SK-MEL-5 (cell line): ENCODE results near the gene CCDC194. TPM values are rescaled to one million over a fixed set of nuclear protein-coding genes. Genes with fewer than 3 reads are reported as not detected.

Experiments
- DNase-seq: peaks from one replicate; pipeline ENCODE4 v3.0.0-alpha.2; 2016; ENCODE audit warnings: low read depth, low spot score
- in situ Hi-C: cut with HindIII; loops from 2 replicates; pipeline ENCODE4 v1.10.0; 2016; ENCODE audit warnings: low sequenced_read_pairs, high pct_unique_total_duplicates, low pct_unique_long_range_greater_than_20kb
- total RNA-seq: library from RNA; depleted of rRNA; stranded (reverse); fragments of >200 nt; shearing (Covaris generic); gene quantifications from 2 replicates; pipeline ENCODE4 v1.2.3, GENCODE V29; 2014

CCDC194 gene
- total RNA-seq, 1 experiment from 2014 or later: not detected

DNA sequence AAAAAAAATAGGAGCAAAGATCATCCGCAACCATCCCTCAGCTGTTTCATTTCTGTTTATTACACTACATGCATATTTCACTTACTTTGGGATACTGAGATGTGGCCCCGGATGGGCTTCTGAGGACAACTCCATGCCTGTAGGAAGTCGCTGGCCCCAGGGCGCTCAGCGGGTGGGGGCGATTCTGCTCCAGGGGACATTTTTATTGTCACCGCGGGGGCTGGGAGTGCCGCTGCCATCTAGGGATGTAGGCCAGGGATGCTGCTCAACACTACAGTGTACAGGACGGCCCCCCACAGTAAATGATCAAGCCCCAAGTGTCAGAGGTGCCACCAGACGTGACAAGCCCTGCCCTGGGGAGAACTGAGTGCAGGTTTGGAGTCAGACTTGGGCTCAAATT, 17.8 kb upstream of the CCDC194 start:
- in situ Hi-C loops: no loop called here
- no peak for DNase-seq

DNA sequence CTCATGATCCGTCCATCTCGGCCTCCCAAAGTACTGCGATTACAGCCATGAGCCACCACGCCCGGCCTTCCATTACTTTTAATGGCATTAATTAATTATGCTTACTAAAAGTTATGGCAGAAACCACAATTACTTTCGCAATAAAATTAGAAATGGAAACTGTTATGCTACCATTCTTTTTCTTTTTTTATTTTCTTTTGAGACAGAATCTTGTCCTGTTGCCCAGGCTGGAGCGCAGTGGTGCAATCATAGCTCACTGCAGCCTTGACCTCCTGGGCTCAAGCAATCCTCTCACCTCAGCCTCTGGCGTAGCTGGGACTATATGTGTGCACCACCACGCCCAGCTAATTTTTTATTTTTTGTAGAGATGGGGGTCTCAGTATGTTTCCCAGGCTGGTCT, 16.0 kb upstream of the CCDC194 start:
- in situ Hi-C loops: no loop called here
- no peak for DNase-seq

DNA sequence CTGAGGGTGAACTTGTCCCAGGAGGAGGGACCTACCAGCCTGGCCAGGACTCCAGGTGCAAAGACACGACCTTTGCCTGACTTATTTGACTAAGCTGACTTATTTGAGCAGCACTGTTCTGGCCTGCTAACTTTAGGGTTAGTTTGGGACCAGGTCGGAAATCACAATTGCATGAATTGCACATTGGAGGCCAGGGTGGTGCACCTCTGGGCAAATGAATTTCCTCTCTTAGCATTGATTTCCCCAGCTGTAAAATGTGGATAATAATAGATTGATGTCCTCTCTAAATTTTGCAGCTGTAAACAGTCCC, 12.8 kb upstream of the CCDC194 start:
- in situ Hi-C loops: no loop called here
- DNase-seq: no peak

DNA sequence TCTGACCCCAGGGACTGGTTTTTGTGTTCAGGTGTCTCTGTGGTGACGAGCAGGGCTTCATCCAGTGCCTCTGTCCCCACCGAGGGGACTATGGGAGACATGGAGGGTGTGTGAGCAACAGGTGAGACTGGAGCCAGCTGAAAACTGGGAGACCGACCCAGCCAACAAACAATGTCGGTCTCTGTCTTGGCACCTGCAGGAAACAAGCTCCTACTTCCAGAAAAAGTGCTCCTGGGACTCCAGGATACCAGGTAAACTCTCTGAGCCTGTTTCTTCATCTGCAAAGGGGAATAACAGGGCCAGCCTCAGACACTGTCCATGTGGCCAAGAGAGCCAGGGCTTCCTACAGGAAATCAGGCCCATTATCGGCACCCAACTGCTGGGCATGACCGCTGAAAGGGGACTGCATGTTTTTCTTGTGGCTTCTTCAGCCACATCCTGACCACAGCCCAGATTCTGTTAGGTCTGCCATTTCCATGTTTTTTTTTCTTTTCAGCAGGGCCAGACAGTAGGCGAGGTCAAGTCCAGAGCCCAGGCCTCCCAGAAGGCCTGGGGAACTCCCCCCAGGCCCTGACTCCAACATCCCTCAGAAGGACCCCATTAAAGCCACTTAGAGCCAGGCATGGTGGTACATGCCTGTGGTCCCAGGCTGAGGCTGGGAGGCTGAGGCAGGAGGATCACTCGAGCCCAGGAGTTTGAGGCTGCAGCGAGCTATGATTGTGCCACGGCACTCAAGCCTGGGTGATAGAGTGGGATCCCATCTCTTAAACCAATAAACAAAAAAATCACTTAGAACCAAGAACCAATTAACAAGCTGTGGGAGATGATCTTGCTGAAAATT, 12.3 kb upstream of the CCDC194 start:
- in situ Hi-C loops: no loop called here
- DNase-seq: no peak

DNA sequence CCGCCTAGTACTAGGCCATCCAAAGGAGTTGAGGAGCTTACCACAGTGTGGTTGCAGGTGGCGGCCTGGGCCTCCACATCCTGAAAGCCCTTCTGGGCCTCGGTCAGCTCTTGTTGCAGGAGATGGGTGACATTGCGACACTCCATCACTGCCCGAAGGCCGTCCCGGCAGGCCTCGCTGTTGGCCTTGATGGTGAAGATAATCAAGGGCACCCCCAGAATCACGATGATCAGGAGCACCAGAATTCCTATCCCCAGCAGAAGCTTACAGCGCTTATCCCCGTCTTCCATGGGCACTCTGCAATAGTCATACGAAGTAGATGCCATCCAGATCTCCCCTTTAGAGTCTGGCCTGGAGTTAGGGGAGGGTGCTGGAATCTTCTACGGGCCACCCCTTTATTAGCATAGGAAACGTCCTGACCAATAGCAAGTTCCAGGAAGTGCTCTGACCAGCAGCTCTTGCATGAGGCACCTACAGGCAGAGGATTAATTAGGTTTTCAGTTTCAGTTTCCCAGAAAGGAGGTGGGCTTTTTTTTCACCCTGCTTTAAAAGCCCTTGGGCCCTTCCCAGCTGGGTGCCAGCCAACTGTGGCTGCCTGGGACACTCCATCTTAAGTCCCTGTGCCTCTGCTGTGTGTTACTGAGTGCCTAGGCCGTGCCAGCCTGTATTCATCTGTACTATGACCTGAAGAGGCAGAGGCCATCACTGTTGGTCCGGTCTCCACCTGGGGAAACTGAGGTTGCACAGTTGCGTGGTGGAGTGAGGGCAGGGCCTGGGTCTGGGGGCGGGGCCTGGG, 11.5 kb upstream of the CCDC194 start, which contains the start of gene BST2:
TSS of gene BST2 (minus strand) at position 381 of the 796 bp plus-strand sequence. CDS start at position 326, 55 bp downstream.
- in situ Hi-C loops: no loop called here
- peak; percentile 32 for DNase-seq

DNA sequence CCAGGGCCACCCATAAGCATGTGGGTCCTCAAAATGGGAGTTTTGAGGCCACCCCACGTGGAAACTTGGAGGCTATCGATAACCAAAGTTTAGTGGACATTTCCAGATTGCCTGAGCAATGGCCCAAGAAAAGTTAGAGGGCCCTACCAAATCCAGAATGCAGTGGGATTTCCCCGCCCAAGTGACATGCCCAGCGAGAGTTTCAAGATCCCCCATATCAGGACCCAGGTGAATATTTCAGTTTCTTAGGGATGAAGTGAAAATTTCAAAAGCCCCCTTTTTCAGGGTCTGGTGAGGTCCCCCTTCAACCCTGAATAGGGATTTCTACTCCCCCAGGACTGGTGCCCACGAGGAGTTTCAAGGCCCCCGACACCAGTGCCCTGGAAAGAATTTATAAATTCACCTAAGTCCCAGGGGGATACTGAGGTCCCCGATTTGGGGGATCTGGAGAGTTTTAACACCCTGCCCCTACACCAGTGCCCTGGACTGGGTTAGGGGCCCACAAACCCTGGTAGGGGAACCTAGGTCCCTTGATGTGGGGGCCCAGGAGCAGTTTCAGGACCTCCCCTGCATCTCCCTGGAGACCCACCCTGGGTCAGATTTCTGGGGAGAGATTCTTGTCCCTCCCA, 10.7 kb upstream of the CCDC194 start:
- no peak for DNase-seq
- in situ Hi-C loops: no loop called here

DNA sequence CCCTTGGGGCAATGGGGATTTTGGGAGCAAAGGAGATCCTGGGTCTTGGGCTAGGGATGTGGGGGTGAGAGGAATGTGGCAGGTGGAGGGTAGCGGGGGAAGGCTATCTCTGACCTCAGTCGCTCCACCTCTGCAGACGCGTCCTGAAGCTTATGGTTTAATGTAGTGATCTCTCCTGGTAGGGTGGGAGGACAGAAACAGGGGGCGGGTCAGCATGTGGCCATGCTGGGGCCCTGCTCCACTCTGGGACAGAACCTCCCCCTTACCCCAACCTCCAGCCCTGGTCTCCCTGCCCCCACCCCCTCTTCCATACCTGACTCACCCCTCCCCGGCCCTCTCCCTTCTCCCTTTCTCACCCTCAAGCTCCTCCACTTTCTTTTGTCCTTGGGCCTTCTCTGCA, 10.0 kb upstream of the CCDC194 start:
- in situ Hi-C loops: no loop called here
- no peak for DNase-seq

DNA sequence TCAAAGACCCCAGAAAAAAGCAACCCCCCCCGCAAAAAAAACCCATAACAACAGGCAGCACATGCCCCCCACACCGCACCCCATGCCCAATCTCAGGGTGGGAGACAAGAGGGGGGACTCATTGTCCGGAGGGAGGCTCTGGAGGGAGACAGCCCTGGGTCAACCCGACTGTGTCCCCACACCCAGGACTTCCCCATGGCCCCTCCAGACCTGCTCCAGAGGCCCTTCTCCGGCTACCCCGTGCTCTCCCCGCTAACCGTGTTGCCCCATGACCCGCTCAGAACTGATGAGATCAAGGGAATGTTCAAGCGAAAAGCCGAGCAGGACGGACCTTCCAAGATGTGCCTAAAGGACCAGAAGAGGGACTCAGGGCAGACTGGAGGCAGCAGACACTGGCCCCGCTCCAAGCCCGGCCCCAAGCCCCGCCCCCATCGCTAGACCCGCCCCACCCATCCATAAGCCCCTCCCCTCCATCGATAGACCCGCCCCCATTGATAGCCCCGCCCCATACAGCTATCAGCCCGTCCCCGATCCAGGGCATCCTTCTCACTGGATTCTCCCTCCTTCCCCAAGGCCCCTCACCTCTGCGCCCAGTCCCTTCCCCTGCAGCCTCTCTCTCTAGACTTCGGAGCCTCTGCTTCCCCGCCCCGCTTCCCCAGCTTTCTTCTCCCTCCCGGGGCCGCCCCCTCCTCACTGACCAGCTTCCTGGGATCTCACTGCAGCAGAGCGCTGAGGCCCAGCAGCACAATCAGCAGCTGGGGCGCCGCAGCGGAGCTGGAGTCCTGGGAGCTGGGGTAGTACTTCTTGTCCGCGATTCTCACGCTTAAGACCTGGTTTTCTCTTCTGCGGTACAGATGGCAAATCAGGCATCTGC, 9.2 kb upstream of the CCDC194 start:
- DNase-seq: no peak
- in situ Hi-C loops: no loop called here

DNA sequence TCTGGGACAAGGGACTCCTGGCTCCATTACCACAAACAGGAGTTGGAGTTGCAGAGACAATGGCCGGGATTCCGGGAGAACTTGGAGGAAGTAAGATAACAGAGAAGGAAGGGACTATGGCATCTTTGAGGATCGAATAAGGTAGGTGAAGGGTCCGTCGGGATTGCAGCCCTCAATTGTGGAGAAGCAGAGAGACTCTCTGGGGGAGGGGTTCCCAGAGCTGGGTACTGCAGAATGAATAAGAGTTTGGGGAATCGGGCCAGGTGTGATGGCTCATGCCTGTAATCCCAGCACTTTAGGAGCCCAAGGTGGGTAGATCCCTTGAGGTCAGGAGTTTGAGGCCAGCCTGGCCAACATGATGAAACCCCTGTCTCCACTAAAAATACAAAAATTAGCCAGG, 7.6 kb upstream of the CCDC194 start:
- DNase-seq: no peak
- in situ Hi-C loops: no loop called here

DNA sequence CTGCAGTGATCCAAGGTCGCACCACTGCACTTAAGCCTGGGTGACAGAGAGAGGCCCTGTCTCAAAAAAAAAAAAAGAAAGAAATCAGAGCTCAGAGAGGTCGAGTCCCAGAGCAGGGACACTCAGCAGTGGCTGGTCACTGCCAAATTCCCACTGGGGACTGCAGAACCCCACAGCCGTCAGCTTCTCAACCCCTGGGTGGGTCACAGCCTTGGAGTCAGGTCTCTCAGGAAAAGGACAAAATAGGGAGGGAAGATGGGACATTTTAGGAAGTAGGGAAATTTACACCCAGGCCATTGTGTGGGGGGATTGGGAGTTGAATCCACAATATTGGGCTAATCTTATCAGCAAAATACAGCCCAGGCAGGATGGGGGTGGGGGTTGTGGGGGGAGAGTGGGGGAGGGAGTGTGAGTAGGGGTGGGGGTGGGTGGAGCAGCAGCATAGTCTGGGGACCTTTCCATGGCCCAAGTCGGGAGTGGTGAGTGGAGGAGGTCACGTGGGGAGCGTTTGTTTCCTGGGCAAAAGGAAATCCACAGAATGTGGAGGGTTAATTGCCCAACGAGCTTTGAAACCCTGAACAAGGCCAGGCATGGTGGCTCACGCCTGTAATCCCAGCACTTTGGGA, 5.0 kb upstream of the CCDC194 start:
- no peak for DNase-seq
- in situ Hi-C loops: no loop called here

DNA sequence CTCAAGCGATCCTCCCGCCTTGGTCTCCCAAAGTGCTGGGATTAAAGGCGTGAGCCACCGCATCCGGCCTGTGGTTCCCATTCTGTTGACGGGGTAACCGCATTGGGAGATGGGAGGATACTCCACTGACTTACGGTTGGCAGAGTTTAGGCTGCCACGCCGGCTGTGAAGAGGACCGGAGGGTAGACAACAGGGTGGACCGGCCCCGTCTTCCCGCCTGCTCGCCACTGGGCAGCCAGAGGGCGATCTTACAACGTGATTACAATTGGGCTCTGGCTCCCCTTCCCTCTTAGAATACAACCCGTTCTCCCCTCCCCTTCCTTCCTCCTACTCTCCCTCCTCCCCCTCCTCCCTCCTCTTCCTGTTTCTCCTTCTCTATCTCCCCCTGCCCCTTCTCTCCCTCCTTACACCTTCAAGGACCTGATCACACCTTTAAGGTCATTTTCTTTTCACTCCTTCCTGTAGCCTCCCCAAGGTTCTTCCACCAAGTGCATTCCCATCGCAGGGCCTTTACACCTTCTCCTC, 957 bp upstream of the CCDC194 start:
- in situ Hi-C loops: no loop called here
- peak; percentile 78 for DNase-seq

DNA sequence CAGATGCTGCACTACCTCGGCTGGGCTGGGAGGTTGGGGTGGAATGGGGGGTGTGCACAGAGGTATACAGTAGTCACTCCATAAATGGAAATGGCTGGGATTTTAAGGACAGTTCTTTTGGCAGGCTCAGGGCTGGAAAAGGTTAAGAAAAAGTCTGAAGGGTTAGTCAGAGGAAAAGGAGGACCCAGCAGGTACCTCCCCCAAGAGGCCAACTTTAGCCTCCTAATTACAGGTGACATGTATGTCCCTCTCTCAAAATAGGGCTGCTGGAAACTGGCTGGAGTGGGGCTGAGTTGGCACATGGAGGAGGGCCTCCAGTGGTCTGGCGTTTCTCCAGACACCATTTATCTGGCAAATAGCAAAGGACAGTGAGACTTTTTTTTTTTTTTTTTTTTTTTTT, 994 bp downstream of the CCDC194 start:
- DNase-seq: no peak
- in situ Hi-C loops: no loop called here

DNA sequence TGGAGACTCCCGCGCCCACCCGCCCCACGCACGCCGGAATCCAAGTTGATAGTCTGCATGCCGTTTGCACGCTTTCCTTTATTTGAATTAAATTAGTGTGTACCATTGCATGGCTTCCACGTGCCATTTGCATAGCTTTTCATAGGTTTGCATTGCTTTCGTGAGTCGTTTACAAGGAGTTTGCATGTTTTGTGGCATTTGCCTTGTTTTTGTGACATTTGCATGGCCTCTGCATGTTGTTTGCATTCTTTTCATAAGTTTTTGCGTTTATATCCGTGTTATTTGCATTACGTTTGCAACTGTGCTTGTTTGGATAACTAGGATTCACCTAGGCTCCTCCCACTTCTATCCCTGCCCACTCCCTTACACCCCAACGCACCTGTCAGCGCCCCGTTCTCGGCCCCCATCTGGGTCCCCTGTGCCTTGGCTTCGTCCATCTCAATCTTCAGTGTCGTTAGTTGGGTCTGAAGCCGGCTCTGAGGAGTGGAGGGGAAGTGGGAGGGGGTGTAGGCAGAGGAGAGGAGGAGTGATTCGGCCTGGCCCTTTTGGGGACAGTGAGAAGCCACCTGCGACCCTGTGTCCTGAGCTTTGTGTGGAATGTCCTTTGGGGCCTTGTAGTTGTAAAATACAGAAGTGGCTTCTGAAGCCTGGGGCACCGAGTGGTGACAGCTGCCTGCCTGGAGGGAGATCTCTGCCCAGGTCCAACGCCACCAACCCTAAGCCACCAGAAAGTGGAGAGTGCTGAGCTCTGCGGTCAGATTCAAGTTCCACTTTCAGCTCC, 2.4 kb downstream of the CCDC194 start:
- no peak for DNase-seq
- in situ Hi-C loops: no loop called here

DNA sequence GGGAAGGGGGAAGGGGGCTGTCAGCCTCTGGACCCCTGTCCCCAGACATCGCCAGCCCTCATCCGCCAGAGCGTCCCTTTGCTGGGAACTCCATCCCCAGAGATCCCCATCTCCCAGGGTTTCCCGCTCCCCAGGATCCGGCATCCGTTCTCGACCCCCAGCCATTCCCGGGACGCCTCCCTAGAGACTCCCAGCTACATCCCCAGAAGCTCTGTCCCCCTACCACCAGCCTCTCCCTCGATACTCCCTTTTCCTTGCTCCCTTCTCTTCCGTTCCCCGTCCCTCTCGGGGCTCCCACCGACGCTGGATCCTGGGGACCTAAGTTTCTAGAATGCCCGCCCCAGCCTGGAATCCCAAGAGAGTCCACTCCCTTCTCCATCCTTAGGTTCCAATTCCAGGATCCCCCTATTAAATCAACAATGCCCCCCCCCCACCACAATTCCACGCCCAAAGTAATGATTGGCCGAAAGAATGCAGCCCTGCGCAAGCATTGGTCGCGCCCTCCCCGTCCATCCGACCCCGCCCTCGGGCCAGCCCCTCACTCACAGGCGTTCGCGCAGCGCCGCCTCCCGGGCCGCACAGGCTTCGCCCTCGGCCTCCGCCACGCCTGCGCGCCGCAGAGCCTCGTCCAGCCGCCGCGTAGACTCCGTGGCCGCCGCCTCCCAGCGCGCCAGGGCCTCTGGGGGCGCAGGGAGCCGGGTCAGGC, 3.2 kb downstream of the CCDC194 start:
- in situ Hi-C loops: no loop called here
- peak; percentile 90 for DNase-seq

DNA sequence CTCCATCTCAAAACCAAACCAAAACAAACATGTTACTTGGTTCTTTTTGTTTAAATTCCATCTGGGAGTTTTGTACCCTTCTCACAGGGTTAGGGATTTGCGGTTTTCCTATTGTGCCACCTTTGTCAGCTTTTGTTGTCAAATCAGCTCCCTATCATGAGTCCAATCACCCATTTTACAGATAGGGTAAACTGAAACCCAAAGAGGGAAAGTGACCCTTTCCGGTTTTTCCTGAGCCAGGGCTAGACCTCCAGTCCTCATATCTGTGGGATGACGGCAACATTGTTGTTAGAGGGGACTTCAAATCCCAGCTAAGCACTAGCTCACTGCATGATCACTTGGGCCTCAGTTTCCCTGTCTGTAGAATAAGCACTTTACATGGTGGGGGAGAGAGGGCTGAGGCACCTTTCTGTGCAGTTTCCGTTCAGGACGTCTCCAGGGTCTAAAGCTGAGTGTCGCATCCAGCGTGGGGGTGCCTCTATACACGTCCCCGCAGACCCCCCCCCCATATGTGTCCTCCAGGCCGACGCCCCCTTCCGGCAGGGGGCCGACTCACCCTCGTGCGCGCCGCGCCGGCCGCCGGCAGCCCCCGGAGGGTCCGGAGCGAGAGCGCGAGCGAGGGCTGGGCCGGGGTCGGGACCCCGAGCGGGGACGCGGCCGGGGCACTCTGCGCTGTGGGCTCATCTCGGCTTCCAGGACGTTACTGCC, 3.9 kb downstream of the CCDC194 start:
- in situ Hi-C loops: no loop called here
- no peak for DNase-seq
